Astrocyte of the spinal cord (primary cell): ENCODE results near the gene WDR20.

ENCODE experiments used
- DNase-seq: peaks from one replicate; pipeline ENCODE4 v3.0.0; 2011; ENCODE audit warnings: low read depth, low spot score
- H3K4me3 ChIP-seq: 2 replicates; pipeline ENCODE4 v1.5.1; 2011; ENCODE audit warnings: low read depth, mild to moderate bottlenecking, low read length, moderate library complexity
- CTCF ChIP-seq: IDR thresholded peaks from 2 replicates; pipeline ENCODE4 v1.5.1; 2012; ENCODE audit warnings: low read depth, mild to moderate bottlenecking, low read length, inconsistent platforms
- in situ Hi-C: cut with HindIII; loops from 2 replicates; pipeline ENCODE4 v1.10.0; 2017; ENCODE audit warnings: low sequenced_read_pairs

WDR20 gene

GRCh38 chr14:102154121-102154520, 14.4 kb downstream of the WDR20 start:
- TF ChIP-seq CTCF: no peak
- in situ Hi-C loops: no loop called here
- no peak for DNase-seq
- H3K4me3 ChIP-seq: no peak overlapping the region

GRCh38 chr14:102154821-102155549, 15.3 kb downstream of the WDR20 start:
- peak; percentile 21 for DNase-seq
- TF ChIP-seq CTCF: no peak
- in situ Hi-C loops: no loop called here
- no peak overlapping the region for H3K4me3 ChIP-seq

GRCh38 chr14:102157346-102157745, 17.6 kb downstream of the WDR20 start:
- DNase-seq: no peak
- no peak overlapping the region for H3K4me3 ChIP-seq
- no peak for TF ChIP-seq CTCF
- in situ Hi-C loops: no loop called here

GRCh38 chr14:102158797-102159196, 19.1 kb downstream of the WDR20 start:
- in situ Hi-C loops: no loop called here

GRCh38 chr14:102159841-102160240, 20.1 kb downstream of the WDR20 start:
- DNase-seq: no peak
- no peak for TF ChIP-seq CTCF
- H3K4me3 ChIP-seq: no peak overlapping the region
- in situ Hi-C loops: no loop called here

More at GRCh38 chr14:102158797-102159196, 19.1 kb downstream of the WDR20 start:
- TF ChIP-seq CTCF: no peak
- DNase-seq: no peak
- no peak overlapping the region for H3K4me3 ChIP-seq

GRCh38 chr14:102162487-102162886, 22.8 kb downstream of the WDR20 start:
- TF ChIP-seq CTCF: no peak
- no peak overlapping the region for H3K4me3 ChIP-seq
- DNase-seq: no peak
- in situ Hi-C loops: no loop called here
